Measurements from ENCODE around the gene FBN2.

GRCh38 chr5:128259607-128260021 lies 278.4 kb downstream of the FBN2 start:
- TF ChIP-seq CTCF (IDR thresholded peaks at IDR 0.05) (no peak), POLR2A (IDR thresholded peaks at IDR 0.05) (no peak), POLR2AphosphoS5 (IDR thresholded peaks at IDR 0.05; ENCODE audit: insufficient read depth in 1 of 2, low read depth in 1 of 2) (no peak)
